ENCODE measurements around the gene SCEL. TPM values are rescaled to one million over a fixed set of nuclear protein-coding genes. Genes with fewer than 3 reads are reported as not detected.

The SCEL gene
- total and polyA plus RNA-seq, 12 donors = 0.07 to 7.7 (median 0.31) TPM; not detected in 7

GRCh38 chr13:77555246-77555645 is 19.7 kb downstream of the SCEL start:
- Histone ChIP-seq H3K4me1 (replicated peaks in 1 of 2) (no peaks in the 10 kb centered on the region), H3K27me3 (no peaks in the 10 kb centered on the region), H3K9me3 (replicated peaks in 1 of 3) (no peaks in the 10 kb centered on the region), H3K36me3 (replicated peaks in 1 of 2) (no peaks in the 10 kb centered on the region), H3K27ac (no peak overlapping the region), H3K4me3 (no peak overlapping the region)
- intact Hi-C loops (cut with DNase I) = loop anchor here in 1 of 2 donors (5.0 kb wide), 1 partner anchor 58 kb away; no protein-coding TSS in a partner anchor
- WGBS, 4 donors = 60 to 75% (median 73%) methylated on average over 4 of the region's 4 CpGs
- DNase-seq = no peak
- TF ChIP-seq POLR2A (IDR thresholded peaks at IDR 0.05) (no peak), CTCF (IDR thresholded peaks at IDR 0.05) (no peak)

GRCh38 chr13:77558016-77558415 is 22.5 kb downstream of the SCEL start:
- Histone ChIP-seq H3K27ac (no peak overlapping the region), H3K9me3 (replicated peaks in 1 of 3) (no peaks in the 10 kb centered on the region), H3K4me3 (no peak overlapping the region), H3K27me3 (no peaks in the 10 kb centered on the region), H3K36me3 (replicated peaks in 1 of 2) (no peaks in the 10 kb centered on the region), H3K4me1 (replicated peaks in 1 of 2) (no peaks in the 10 kb centered on the region)
- WGBS, 4 donors = 78 to 93% (median 83%) methylated on average over 3 of the region's 3 CpGs
- DNase-seq = no peak
- no peak for TF ChIP-seq POLR2A (IDR thresholded peaks at IDR 0.05)
- no peak for TF ChIP-seq CTCF (IDR thresholded peaks at IDR 0.05)
- intact Hi-C loops (cut with DNase I) = loop anchor here in 1 of 2 donors (5.0 kb wide), 1 partner anchor 61 kb away; no protein-coding TSS in a partner anchor

GRCh38 chr13:77563111-77563510 is 27.6 kb downstream of the SCEL start:
- no peak for DNase-seq
- Histone ChIP-seq H3K36me3 (replicated peaks in 1 of 2) (no peaks in the 10 kb centered on the region), H3K4me1 (replicated peaks in 1 of 2) (no peaks in the 10 kb centered on the region), H3K27me3 (no peaks in the 10 kb centered on the region), H3K4me3 (no peak overlapping the region), H3K9me3 (replicated peaks in 1 of 3) (no peaks in the 10 kb centered on the region), H3K27ac (no peak overlapping the region)
- intact Hi-C loops (cut with DNase I) = loop anchor here in 1 of 2 donors (5.0 kb wide), 1 partner anchor 71 kb away; no protein-coding TSS in a partner anchor
- WGBS, 4 donors = 14 to 25% (median 19%) methylated on average over 1 of the region's 1 CpG
- TF ChIP-seq POLR2A (IDR thresholded peaks at IDR 0.05) (no peak), CTCF (IDR thresholded peaks at IDR 0.05) (no peak)

GRCh38 chr13:77565635-77566034 is 30.1 kb downstream of the SCEL start:
- no peaks in the 10 kb centered on the region for H3K36me3 ChIP-seq (replicated peaks in 1 of 2)
- no peak overlapping the region for H3K4me3 ChIP-seq
- no peak for DNase-seq
- TF ChIP-seq CTCF (IDR thresholded peaks at IDR 0.05) = peak; percentile 39 to 61 (median 56)
- TF ChIP-seq POLR2A (IDR thresholded peaks at IDR 0.05) = no peak
- 3 to 9% (median 4%) methylated on average over 2 of the region's 2 CpGs for WGBS, 4 donors
- H3K4me1 ChIP-seq (replicated peaks in 1 of 2) = no peaks in the 10 kb centered on the region
- intact Hi-C loops (cut with DNase I) = no loop called here
- no peaks in the 10 kb centered on the region for H3K27me3 ChIP-seq
- H3K27ac ChIP-seq = no peak overlapping the region
- no peaks in the 10 kb centered on the region for H3K9me3 ChIP-seq (replicated peaks in 1 of 3)

Data from adrenal gland (tissue), 12 donors.